H1 (cell line): Measurements from ENCODE around the gene MYO1G.

ENCODE experiments used
- CREB1 ChIP-seq: IDR thresholded peaks from 2 replicates; pipeline ENCODE4 v1.6.1; 2012; ENCODE audit warnings: inconsistent platforms
- EZH2 ChIP-seq: fragments of 200-600 bp; sonication (generic); IDR thresholded peaks from 2 replicates; pipeline ENCODE4 v1.7.1; 2012; ENCODE audit warnings: low read depth, mild to moderate bottlenecking, moderate library complexity, low read length, inconsistent platforms; ENCODE audit not compliant: severe bottlenecking

GRCh38 chr7:44969049-44969700 is 9.6 kb downstream of the MYO1G start:
- TF ChIP-seq CREB1 (no peak), EZH2 (no peak)
